SK-N-SH (cell line): Measurements from ENCODE around the gene EPHB4.

Source experiments
- FOXM1 ChIP-seq: IDR thresholded peaks from 2 replicates; pipeline ENCODE4 v1.4.0; 2012; ENCODE audit warnings: low read depth, mild to moderate bottlenecking
- POLR2AphosphoS5 ChIP-seq: IDR thresholded peaks from 2 replicates; pipeline ENCODE4 v1.6.1; 2012; ENCODE audit warnings: low read depth, low read length
- SIN3A ChIP-seq: IDR thresholded peaks from 2 replicates; pipeline ENCODE4 v1.6.1; 2012; ENCODE audit warnings: low read depth, mild to moderate bottlenecking, low read length, moderate library complexity, borderline replicate concordance
- TF ChIP-seq, protein P1 (sequence below): fragments of 200-600 bp; sonication (generic); IDR thresholded peaks from 2 replicates; pipeline ENCODE4 v1.6.1; 2017; ENCODE audit warnings: antibody characterized with exemption, mild to moderate bottlenecking, moderate library complexity
- TF ChIP-seq, protein P2 (sequence below): IDR thresholded peaks from 2 replicates; pipeline ENCODE4 v1.4.0; 2012; ENCODE audit warnings: low read depth

DNA sequence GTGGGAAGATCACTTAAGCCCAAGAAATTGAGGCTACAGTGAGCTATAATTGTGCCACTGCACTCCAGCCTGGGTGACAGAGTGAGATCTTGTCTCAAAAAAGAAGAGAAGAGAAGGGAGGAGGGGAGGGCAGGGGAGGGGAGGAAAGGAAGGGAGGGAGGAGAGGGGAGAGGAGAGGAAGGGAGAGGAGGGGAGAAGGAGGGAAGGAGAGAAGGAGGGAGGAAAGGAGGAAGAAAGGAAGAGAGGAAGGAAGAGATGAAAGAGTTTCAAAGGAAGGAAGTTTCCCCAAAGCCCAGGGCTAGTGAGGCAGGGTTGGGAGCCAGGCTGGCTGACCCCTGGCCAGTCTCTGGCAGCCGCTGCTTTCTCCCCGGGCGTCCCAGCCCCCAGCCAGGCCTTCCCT, 32.6 kb downstream of the EPHB4 start:
- no peak for TF ChIP-seq POLR2AphosphoS5
- TF ChIP-seq, protein P1, sequence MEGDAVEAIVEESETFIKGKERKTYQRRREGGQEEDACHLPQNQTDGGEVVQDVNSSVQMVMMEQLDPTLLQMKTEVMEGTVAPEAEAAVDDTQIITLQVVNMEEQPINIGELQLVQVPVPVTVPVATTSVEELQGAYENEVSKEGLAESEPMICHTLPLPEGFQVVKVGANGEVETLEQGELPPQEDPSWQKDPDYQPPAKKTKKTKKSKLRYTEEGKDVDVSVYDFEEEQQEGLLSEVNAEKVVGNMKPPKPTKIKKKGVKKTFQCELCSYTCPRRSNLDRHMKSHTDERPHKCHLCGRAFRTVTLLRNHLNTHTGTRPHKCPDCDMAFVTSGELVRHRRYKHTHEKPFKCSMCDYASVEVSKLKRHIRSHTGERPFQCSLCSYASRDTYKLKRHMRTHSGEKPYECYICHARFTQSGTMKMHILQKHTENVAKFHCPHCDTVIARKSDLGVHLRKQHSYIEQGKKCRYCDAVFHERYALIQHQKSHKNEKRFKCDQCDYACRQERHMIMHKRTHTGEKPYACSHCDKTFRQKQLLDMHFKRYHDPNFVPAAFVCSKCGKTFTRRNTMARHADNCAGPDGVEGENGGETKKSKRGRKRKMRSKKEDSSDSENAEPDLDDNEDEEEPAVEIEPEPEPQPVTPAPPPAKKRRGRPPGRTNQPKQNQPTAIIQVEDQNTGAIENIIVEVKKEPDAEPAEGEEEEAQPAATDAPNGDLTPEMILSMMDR: no peak
- no peak for TF ChIP-seq FOXM1
- TF ChIP-seq, protein P2, sequence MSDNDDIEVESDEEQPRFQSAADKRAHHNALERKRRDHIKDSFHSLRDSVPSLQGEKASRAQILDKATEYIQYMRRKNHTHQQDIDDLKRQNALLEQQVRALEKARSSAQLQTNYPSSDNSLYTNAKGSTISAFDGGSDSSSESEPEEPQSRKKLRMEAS: no peak
- TF ChIP-seq SIN3A: no peak
